ENCODE results near the gene CXADR.
"Not testable (repeated sequence)": the region's sequence is repeated elsewhere in the genome, so short reads cannot be mapped to it uniquely, and the experiment has no call there.

Gene CXADR

GRCh38 chr21:17488620-17489019 is 24.2 kb upstream of the CXADR start:
- Histone ChIP-seq H3K9ac (ENCODE audit: low read length) (no peak overlapping the region), H3K4me3 (ENCODE audit: low read length) (no peak overlapping the region), H3K4me1 (ENCODE audit: control insufficient read depth, insufficient read depth, low read length) (no peaks in the 10 kb centered on the region), H3K27me3 (ENCODE audit: control insufficient read depth, insufficient read depth, low read length) (no peaks in the 10 kb centered on the region), H3K27ac (ENCODE audit: low read depth, low read length) (no peak overlapping the region), H3K36me3 (ENCODE audit: control insufficient read depth, insufficient read depth, low read length) (no peaks in the 10 kb centered on the region)

GRCh38 chr21:17489565-17489964 is 23.3 kb upstream of the CXADR start:
- not testable (repeated sequence) for H3K4me1 ChIP-seq (ENCODE audit: control insufficient read depth, insufficient read depth, low read length); H3K27ac ChIP-seq (ENCODE audit: low read depth, low read length); H3K36me3 ChIP-seq (ENCODE audit: control insufficient read depth, insufficient read depth, low read length); H3K4me3 ChIP-seq (ENCODE audit: low read length); H3K9ac ChIP-seq (ENCODE audit: low read length); H3K27me3 ChIP-seq (ENCODE audit: control insufficient read depth, insufficient read depth, low read length)

- no peaks in the 10 kb centered on the region for H3K36me3 ChIP-seq (ENCODE audit: control insufficient read depth, insufficient read depth, low read length)
- no peak overlapping the region for H3K4me3 ChIP-seq (ENCODE audit: low read length)
- no peak overlapping the region for H3K9ac ChIP-seq (ENCODE audit: low read length)
- H3K27ac ChIP-seq (ENCODE audit: low read depth, low read length), result no peak overlapping the region
- no peaks in the 10 kb centered on the region for H3K27me3 ChIP-seq (ENCODE audit: control insufficient read depth, insufficient read depth, low read length)
- H3K4me1 ChIP-seq (ENCODE audit: control insufficient read depth, insufficient read depth, low read length), result no peaks in the 10 kb centered on the region
Measured at GRCh38 chr21:17491716-17492414, 21.0 kb upstream of the CXADR start.

GRCh38 chr21:17492415-17493168 is 20.3 kb upstream of the CXADR start:
- Histone ChIP-seq H3K36me3 (ENCODE audit: control insufficient read depth, insufficient read depth, low read length) (no peaks in the 10 kb centered on the region), H3K9ac (ENCODE audit: low read length) (no peak overlapping the region), H3K27me3 (ENCODE audit: control insufficient read depth, insufficient read depth, low read length) (no peaks in the 10 kb centered on the region), H3K4me3 (ENCODE audit: low read length) (no peak overlapping the region), H3K27ac (ENCODE audit: low read depth, low read length) (no peak overlapping the region), H3K4me1 (ENCODE audit: control insufficient read depth, insufficient read depth, low read length) (no peaks in the 10 kb centered on the region)

- Histone ChIP-seq H3K27ac (ENCODE audit: low read depth, low read length) (no peak overlapping the region), H3K27me3 (ENCODE audit: control insufficient read depth, insufficient read depth, low read length) (no peaks in the 10 kb centered on the region), H3K4me1 (ENCODE audit: control insufficient read depth, insufficient read depth, low read length) (no peaks in the 10 kb centered on the region), H3K4me3 (ENCODE audit: low read length) (no peak overlapping the region), H3K9ac (ENCODE audit: low read length) (no peak overlapping the region), H3K36me3 (ENCODE audit: control insufficient read depth, insufficient read depth, low read length) (no peaks in the 10 kb centered on the region)
Measured at GRCh38 chr21:17494051-17494450, 18.8 kb upstream of the CXADR start.

GRCh38 chr21:17495680-17496079 is 17.2 kb upstream of the CXADR start:
- no peaks in the 10 kb centered on the region for H3K36me3 ChIP-seq (ENCODE audit: control insufficient read depth, insufficient read depth, low read length)
- H3K9ac ChIP-seq (ENCODE audit: low read length), result no peak overlapping the region
- H3K27ac ChIP-seq (ENCODE audit: low read depth, low read length), result no peak overlapping the region
- H3K4me1 ChIP-seq (ENCODE audit: control insufficient read depth, insufficient read depth, low read length), result no peaks in the 10 kb centered on the region
- no peak overlapping the region for H3K4me3 ChIP-seq (ENCODE audit: low read length)
- H3K27me3 ChIP-seq (ENCODE audit: control insufficient read depth, insufficient read depth, low read length), result no peaks in the 10 kb centered on the region

GRCh38 chr21:17497316-17497715 is 15.5 kb upstream of the CXADR start:
- no peak overlapping the region for H3K27ac ChIP-seq (ENCODE audit: low read depth, low read length)
- H3K4me1 ChIP-seq (ENCODE audit: control insufficient read depth, insufficient read depth, low read length), result no peaks in the 10 kb centered on the region
- no peaks in the 10 kb centered on the region for H3K36me3 ChIP-seq (ENCODE audit: control insufficient read depth, insufficient read depth, low read length)
- H3K27me3 ChIP-seq (ENCODE audit: control insufficient read depth, insufficient read depth, low read length), result no peaks in the 10 kb centered on the region
- H3K9ac ChIP-seq (ENCODE audit: low read length), result no peak overlapping the region
- H3K4me3 ChIP-seq (ENCODE audit: low read length), result no peak overlapping the region

- no peaks in the 10 kb centered on the region for H3K4me1 ChIP-seq (ENCODE audit: control insufficient read depth, insufficient read depth, low read length)
- H3K36me3 ChIP-seq (ENCODE audit: control insufficient read depth, insufficient read depth, low read length), result no peaks in the 10 kb centered on the region
- no peak overlapping the region for H3K9ac ChIP-seq (ENCODE audit: low read length)
- H3K27ac ChIP-seq (ENCODE audit: low read depth, low read length), result no peak overlapping the region
- H3K27me3 ChIP-seq (ENCODE audit: control insufficient read depth, insufficient read depth, low read length), result no peaks in the 10 kb centered on the region
- H3K4me3 ChIP-seq (ENCODE audit: low read length), result no peak overlapping the region
Measured at GRCh38 chr21:17498586-17498985, 14.3 kb upstream of the CXADR start.

GRCh38 chr21:17501107-17502006 is 11.5 kb upstream of the CXADR start:
- Histone ChIP-seq H3K4me1 (ENCODE audit: control insufficient read depth, insufficient read depth, low read length) (no peaks in the 10 kb centered on the region), H3K9ac (ENCODE audit: low read length) (no peak overlapping the region), H3K27ac (ENCODE audit: low read depth, low read length) (no peak overlapping the region), H3K36me3 (ENCODE audit: control insufficient read depth, insufficient read depth, low read length) (no peaks in the 10 kb centered on the region), H3K4me3 (ENCODE audit: low read length) (no peak overlapping the region), H3K27me3 (ENCODE audit: control insufficient read depth, insufficient read depth, low read length) (no peaks in the 10 kb centered on the region)

GRCh38 chr21:17502985-17503384 is 9.9 kb upstream of the CXADR start:
- H3K9ac ChIP-seq (ENCODE audit: low read length); H3K4me1 ChIP-seq (ENCODE audit: control insufficient read depth, insufficient read depth, low read length); H3K27me3 ChIP-seq (ENCODE audit: control insufficient read depth, insufficient read depth, low read length); H3K4me3 ChIP-seq (ENCODE audit: low read length); H3K36me3 ChIP-seq (ENCODE audit: control insufficient read depth, insufficient read depth, low read length); H3K27ac ChIP-seq (ENCODE audit: low read depth, low read length): not testable (repeated sequence)

- Histone ChIP-seq H3K36me3 (ENCODE audit: control insufficient read depth, insufficient read depth, low read length) (no peaks in the 10 kb centered on the region), H3K27me3 (ENCODE audit: control insufficient read depth, insufficient read depth, low read length) (no peaks in the 10 kb centered on the region), H3K4me1 (ENCODE audit: control insufficient read depth, insufficient read depth, low read length) (no peaks in the 10 kb centered on the region), H3K27ac (ENCODE audit: low read depth, low read length) (no peak overlapping the region), H3K9ac (ENCODE audit: low read length) (no peak overlapping the region), H3K4me3 (ENCODE audit: low read length) (no peak overlapping the region)
Measured at GRCh38 chr21:17506951-17507350, 5.9 kb upstream of the CXADR start.

- Histone ChIP-seq H3K27ac (ENCODE audit: low read depth, low read length) (no peak overlapping the region), H3K4me1 (ENCODE audit: control insufficient read depth, insufficient read depth, low read length) (no peaks in the 10 kb centered on the region), H3K9ac (ENCODE audit: low read length) (no peak overlapping the region)
Measured at GRCh38 chr21:17507591-17507990, 5.3 kb upstream of the CXADR start.

More at GRCh38 chr21:17507591-17507990, 5.3 kb upstream of the CXADR start:
- H3K36me3 ChIP-seq (ENCODE audit: control insufficient read depth, insufficient read depth, low read length), result no peaks in the 10 kb centered on the region
- no peak overlapping the region for H3K4me3 ChIP-seq (ENCODE audit: low read length)
- H3K27me3 ChIP-seq (ENCODE audit: control insufficient read depth, insufficient read depth, low read length), result no peaks in the 10 kb centered on the region

All from rectal smooth muscle tissue (tissue), 1 donor.